DMS79 treated with DMSO at 0.1 percent for 48 hours (cell line): Measurements from ENCODE around the gene RAPSN.

Experiments
- DNase-seq: peaks from one replicate; lab custom pipeline; 2025; lab: John Stamatoyannopoulos, UW

The RAPSN gene

GRCh38 chr11:47389577-47390421 lies 59.1 kb downstream of the RAPSN start:
- no peak for DNase-seq

DNA sequence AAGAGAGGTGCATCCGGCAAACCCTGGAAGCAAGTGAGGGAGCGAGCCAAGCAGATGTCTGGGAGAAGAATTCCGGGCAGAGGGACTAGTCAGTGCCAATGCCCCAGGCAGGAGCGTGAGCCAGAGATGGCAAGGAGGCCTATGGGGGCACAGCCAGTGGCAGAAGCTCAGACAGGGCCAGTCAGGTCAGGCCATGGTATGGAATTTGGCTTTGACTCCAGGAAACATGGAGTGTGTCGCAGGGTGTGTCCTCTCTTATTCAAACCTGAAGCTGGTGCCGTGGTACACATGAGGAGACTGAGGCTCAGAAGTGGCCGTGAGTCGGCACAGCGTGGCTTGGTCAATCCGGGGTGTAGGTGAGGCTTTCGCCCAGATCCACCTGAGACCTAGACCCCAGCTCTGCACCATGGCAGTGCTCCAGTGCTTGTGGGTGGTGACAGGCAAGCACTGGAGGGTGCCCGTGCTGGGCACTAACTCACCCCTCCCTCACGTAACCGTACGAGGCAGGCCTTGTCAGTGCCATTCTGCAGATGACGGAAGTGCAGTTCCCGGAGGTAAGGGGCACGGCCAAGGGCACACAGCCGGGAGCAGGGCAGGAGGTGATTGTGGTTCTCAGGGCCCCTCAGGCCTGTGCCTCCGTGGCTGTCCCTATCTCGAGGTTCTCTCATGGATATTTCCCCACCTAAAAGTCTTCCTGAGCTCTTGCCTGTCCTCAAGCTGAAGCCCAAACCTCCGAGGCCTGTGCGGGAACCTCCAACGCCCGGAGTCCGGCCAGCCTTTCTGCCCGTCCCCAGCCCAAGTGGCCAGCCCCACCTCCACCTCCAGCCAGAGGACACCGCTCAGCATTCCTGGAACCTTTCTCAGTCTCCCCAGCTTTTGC lies 60.0 kb downstream of the RAPSN start:
- no peak for DNase-seq

DNA sequence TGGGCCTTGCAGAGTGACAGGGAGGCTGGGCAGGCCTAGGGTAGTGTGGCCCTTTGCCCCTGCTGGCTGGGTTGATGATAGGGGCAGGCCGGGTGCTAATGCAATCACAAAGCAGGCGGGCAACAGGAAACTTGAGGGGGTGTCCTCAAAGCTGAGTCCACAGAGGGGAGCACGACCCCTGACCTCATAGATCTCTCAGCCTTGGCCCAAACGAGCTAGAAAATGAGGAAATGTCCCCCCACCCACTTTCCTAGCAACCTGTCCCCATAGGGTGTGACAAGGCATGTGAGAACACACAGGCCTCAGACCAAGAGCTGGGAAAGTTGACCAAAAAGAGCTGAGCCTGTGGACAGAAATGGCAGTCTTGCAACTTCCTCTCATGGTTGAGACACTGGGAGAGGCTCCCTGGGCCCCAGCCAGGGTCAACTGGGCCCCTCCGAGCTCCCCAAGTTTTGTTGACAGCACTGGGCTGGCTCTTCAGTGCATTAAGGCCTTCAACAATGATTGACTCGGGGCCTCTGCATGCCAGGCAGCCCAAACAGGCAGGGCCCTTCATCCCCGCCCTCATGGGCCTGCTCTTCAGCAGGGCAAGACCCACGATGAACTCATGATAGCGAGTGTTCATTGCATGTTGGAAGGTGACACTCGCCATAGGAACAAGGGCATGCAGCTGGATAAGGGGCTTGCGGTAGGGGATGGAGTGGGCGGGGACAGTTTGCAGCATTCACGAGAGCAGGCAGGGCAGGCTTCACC lies 60.8 kb downstream of the RAPSN start:
- DNase-seq, result no peak
